NCI-H2107 treated with DMSO at 0.1 percent for 48 hours (cell line): ENCODE results near the gene FNDC3B.

Experiments used
- DNase-seq: peaks from one replicate; lab custom pipeline; 2025; ENCODE audit not compliant: unreplicated experiment; lab: John Stamatoyannopoulos, UW

Gene FNDC3B

DNA sequence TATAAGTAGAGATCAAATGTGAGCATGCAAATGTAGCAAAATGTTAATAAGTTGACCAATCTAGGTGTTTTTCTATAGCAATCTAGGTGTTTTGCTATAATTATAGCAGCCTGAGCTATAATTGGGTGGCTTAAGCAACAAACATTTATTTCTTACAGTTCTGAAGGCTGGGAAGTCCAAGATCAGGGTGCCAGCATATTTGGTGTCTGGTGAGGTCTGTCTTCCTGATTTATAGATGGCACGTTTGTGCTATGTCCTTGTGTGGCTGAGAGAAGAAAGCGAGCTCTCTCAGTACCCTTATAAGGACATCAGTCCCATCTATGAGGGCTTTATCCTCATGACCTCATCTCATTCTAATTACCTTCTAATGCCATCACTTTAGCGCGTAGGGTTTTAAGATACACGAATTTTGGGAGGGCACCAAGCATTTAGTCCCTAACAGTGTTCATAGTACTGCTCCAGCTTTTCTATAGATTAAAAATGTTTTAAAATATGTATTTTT lies 237.8 kb downstream of the FNDC3B start:
- no peak for DNase-seq

DNA sequence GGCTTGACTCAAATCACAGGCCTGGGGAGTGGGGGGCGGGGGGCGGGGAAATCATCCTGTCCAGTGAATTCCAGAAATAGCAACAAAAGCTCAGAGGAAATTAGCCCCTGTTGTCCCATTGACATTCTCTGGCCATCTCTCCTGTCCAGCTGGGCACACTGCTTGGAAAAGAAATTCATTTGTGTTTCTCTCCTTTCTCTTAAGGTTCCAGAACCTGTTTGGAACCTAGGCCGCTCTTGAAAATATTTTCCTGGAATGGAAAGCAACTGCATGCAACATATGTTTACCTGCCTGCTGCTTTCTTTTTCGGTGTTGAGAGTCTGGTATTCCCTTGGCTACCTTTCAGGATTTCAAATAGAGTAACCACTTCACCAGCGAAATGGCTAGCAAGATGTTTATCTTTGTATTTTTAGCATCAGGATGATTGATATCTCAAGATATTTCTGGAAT lies 239.8 kb downstream of the FNDC3B start:
- peak; percentile 32 for DNase-seq

DNA sequence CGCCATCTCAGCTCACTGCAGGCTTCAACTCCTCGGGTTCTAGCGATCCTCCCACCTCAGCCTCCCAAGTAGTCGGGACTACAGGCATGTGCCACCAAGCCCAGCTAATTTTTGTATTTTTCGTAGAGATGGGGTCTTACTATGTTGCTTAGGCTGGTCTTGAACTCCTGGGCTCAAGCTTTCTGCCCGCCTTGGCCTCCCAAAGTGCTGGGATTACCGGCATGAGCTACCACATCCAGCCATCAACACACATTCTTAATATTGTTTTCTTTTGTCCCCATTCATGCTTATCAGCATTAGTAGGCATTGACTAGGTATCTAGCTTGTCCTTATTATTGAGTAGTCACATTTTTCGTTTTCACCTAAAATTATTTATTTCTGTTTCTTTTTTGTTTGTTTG lies 240.6 kb downstream of the FNDC3B start:
- no peak for DNase-seq

DNA sequence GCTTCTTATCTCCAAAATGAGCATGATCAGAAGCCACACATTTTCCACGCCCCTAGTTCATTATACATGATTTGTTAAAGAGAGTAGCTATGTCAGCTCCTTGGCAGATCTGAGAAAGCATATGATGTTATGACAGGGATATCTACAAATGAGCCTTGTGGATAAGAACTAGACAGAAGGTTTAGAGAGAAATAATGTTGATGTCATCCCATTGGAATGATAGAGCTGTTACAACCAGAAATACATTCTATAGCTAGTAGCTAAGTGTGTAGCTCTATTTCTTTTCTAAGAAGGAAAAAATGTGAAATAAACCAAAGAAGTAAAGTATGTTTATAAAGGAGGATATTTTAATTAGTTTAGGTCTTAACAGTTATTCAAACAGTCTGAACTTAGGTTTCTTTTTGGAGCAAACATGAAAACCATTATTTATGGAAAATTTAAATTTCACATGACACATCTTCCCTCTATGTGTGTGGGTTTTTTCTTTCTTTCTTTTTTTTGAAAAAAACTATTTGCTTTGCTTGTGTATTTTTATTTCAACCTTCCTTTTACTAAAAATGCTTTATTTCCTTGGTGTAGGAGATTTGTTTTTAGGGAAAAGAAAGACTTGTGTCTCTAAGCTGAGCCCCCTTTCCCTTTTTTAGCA lies 241.2 kb downstream of the FNDC3B start:
- DNase-seq: no peak

DNA sequence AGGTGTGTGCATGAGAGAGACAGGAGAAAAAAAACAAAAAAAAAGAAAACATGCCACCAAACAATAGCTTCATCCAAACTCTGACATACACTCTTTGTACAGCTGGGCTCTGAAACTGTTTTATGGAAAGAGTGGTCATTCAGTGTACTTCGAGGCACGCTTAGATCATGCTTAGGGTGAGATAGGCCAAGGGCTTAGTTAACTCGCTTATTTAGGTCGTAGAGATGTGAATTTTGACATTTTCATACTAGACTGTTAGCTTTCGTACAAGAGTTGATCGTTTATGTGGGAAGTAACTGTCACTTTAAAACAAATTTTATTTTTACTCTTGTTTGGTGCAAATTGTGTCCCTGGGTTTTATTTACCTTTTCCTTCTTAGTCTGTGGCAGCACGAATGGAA lies 242.5 kb downstream of the FNDC3B start:
- no peak for DNase-seq

DNA sequence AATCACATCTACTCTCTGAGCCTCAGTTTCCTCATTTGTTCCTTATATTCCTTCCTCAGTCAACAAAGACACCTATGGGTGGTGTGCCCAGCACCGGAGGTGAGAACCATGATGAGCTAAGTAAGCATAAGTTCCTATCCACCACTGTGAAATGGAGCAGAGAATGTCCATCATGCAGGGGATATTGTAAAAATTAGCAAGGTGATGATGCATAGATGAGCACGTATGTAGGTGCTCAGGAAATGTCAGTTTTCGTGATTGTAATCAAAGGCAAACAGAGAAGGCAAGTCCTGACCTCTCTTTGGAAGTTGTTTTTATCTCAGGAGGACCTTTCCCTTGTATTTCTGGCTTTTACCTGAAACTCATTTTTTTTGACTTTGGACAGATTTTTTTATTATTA lies 243.5 kb downstream of the FNDC3B start:
- DNase-seq: no peak

DNA sequence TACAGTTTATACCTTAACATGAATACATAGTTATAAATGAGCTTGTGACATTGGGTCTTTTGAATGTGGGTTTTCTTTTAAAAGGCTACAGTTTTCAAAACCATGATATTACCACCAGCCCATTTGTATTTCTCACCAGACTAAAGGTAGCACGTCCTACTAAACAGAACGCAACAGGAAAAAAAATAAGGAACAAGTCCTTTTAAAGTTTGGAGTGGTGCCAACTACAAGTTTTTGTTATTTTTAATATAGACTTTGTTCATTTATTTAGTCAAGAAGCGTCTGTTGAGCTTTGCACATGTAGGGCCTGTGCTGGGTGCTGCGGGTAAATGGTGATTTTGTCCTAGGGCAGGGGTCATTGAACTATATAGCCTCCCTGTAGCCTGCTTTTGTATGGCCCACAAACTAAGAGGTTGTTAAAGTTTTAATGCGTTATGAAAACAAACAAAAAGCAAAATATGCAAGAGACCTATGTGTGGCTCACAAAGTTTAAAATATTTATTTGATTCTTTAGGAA lies 244.5 kb downstream of the FNDC3B start:
- no peak for DNase-seq

DNA sequence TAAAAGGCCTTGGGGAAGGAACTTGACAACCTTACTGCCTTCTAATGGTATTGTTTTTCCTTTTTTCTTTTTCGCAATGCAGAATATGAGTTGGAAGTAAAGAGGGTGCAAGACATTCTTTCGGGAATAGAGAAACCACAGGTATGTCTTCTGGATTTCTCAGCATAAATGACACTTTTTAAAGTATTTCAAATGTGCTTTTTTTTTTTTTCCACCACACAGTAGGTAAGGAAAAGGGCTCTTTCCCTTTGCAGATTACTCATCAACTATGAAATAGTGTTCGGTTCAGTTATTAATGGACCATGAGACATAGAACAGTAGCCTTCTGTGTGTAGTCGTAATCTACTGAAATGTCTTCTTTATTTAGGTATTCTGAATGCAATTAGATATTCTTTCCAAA lies 246.5 kb downstream of the FNDC3B start:
- DNase-seq: no peak

DNA sequence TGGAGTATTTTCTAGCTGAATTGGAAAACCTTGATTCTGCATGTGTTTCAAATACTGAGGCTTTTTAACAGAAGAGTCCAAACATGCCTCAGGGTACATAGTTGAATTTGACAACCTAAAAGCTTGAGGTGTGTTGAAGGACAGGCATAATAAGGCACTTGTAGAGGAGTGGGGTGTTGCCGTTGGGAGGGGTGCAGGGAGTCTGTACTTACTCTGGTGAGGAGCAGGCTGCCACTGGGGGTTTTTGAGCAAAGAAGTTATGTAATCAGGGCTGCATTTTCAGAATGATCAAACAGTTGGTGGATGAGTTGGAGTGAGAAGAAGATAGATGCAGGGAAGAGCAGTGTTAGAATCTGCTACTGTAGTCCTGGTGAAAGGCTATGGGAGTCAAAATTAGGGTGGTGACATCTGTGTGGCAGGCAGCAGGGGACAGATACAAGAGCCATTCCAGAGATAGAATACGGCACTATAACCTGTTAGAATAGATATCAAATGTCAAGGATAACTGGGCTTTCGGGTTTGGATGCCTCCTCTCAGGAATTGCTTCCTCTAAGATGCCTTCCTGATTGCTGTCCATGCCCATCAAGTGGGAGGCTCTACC lies 247.3 kb downstream of the FNDC3B start:
- DNase-seq: no peak

DNA sequence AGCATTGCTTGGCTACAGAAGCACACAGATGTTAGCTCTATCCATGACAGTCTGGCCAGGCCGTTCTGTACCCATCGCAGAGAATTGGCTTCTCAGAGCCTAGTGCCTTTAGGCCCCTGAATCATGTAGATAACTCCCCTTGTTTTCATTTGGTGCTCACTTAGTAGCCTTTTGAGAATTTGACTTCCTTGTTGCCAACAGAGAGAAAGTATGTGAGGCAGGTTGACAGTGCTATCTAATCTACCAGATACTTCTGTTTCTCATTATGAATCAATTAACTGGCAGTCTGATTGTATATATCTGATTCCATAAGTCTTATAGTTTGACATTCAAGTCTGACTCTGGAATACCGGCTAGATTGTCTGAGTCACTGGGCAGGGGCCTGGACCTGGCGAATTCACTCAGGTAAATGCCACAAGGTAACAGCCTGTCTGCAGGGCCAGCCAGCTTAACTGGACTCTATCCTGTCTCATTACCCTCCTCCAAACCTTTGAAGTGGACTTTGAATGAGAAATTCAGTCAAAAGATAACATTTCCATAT lies 248.6 kb downstream of the FNDC3B start:
- no peak for DNase-seq

DNA sequence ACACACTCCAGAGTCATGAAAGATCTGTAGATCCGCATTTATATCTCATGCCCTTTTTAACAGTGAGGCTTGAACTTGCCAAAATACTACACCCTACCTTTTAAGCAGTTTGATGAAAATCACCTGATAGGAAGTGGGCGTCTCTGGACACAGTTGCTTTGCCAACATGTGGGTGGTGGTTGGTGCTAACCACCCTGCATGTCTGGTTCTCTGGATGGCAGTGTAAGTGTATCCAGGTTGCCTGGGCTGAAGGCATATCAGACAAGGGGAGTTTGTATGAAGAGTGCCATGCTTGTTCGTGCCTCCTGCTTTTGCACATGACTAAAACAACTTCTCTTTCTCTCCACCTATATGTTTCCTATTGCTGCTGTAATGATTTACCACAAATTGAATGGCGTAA lies 249.3 kb downstream of the FNDC3B start:
- no peak for DNase-seq

DNA sequence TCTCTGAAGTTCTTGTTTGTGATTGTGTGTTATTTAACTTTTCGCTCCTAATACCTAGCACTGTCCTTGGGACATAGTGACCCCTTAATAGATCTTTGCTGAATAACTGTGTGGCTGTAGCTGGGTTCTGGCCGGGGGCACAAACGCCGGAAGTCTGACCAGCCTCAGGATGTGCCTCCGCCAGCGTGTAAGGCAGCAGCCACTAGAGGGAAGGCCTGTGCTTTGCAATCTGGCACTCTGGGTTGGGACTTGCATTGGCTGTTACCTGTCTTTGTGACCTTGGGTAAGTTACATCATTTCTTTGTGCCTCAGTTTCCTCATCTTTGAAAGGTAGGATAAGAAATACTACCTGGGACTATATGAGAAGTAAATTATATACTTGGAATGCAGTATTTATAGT lies 250.2 kb downstream of the FNDC3B start:
- no peak for DNase-seq

DNA sequence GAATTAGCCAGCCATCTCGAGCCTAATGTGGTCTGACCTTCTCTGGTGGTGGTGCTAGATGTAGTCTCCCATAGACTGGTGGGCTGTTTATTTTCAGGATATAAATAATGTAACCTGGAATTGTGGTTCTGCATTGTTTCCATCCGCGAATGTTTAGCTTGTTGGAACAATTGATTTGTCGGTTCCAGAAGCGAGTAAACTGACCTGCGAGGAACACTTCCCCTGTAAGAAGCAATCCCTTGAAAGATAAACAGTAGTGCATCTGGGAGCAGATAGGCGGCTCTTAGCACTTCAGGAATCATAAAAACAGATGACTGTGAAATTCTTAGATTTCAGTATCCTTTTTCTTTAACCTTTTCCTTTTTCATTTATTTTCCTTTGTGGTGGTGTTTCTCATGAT lies 251.1 kb downstream of the FNDC3B start:
- no peak for DNase-seq

DNA sequence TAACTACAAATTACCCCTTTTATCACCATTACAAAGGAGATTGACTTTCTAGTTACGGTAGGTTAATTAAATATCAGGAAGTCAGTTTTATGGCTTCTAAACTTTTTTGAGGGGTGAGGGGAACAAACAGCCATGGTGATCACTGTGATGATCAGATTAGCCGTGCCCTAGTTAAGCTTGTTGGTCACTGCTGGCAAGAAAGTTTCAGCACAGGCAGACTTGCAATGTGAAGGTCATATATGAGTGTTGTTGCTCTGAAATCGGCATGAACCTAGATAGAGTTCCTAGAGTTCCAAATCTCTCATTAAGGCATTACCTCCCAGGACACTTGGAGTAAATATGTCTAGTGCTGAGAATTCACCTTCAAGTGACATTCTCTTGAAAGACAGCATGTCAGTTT lies 252.3 kb downstream of the FNDC3B start:
- DNase-seq: no peak

DNA sequence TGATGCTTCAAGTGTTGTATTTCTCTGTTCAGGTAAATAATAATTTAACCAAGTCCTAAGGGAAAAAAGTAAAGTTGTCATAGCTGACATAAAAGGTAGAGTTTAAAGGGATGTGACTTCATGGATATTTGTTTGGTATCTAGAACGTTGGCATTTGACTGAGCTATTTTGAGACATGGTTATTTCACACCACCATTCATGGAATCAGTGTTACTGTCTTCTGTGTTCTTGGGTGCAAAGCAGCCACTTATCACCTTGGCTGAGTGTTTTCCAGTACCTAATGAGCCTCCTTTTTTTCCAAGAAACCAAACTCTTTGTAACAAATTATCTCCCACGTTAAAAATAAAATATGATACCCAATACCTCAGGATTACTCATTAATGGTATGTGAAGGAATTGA lies 253.0 kb downstream of the FNDC3B start:
- DNase-seq: no peak

DNA sequence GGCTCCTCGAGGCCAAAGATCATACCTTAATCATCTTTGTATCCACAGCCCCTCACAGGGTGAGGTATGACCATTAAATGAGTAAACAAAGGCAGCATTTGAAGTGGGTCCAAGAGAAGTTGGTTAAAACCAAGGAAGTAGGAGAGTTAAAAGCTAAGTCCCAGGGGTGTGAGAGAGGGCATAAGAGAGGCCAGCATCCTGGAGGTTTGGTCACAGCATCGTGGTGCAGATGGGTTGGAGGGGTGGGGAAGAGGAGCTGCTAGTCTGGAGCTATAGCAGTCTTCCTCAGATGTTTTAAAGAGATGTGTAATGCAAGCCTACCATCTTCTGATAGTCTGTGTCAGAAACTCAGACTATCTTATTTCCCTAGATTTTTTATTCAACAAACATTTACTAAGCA lies 253.7 kb downstream of the FNDC3B start:
- no peak for DNase-seq

DNA sequence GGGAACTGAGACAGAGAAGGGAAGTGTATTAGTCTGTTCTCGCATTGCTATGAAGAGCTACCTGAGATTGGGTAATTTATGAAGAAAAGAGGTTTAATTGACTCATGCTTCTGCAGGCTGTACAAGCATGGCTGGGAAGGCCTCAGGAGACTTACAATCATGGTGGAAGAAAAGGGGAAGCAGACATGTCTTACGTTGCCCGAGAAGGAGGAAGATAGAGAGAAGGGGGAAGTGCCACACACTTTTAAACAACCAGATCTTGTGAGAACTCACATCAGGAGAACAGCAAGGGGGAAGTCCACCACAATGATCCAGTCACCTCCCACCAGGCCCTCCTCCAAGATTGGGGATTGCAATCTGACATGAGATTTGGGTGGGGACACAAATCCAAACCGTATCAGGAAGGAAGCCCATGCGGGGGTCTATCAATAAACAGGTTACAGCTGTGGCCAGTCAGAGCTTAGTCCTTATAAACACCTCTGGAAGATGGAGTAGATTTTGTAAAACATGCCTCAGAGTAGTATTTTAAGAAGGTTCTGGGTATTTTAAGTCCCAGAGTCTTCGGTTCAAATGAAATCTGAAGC lies 254.9 kb downstream of the FNDC3B start:
- no peak for DNase-seq

DNA sequence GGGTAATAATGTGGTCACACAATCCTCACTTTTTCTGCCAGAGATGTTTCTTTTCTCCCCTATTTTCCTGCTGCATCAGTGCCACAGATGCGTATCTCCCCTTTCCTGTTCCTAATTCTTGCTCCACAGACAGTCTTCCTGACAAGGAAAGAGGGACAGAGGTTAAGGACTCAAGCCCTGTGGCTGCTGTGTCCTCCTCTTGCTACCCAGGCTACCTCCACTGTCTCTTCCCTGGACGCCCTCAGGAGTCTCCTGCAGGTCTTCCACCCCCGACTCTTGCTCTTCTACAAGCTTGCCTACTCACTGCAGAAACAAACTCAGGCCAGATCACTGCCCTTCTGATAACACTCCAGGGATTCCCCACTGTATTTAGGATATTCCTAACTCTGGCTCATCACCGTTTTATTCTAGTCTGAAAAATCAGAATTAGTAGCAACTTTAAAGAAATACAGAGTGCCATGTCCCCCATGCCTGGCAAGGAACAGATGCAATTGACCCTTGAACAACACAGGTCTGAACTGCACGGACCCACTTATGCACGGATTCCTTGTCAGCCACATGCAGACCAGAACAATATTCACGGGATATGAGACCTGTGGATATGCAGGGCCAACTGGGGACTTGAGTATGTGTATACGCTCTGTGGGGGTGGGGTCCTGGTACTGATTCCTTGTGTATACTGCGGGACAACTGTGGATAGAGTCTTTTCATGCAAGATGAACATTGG lies 257.0 kb downstream of the FNDC3B start:
- DNase-seq: no peak

DNA sequence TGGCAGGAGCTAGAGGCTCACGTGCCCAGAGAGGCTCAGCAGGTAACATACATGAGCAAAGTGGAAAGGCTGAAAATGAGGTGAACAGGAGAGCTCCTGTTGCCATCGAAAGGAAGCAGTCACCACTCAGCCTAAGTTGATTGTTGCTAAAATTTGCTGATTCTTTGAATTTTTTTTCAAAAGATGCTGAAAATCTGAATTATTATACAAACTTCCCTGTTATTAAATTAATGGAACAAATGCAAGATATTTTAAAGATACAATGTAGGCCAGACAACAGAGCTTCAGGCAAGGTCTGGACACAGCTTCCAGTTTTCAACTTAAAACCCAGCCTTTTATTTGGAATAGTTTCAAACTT lies 257.6 kb downstream of the FNDC3B start:
- DNase-seq: no peak

DNA sequence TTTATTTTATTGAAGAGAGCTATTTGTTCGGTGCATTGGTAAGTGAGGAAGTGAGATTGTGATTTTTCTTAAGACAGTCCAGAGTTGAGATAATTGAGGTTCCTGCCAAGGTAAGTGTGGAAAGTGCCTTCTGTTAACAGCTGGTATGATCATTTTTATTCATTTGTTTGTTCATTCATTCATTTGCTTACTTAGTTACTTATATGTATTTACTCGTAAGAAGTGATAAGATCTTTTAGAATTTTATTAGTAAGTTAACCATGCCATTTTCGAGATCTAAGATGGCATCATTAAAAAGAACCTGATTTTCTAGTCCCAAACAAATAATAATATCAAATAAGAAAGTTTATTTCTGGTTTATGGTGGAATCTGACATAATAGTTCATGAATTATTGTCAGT lies 258.9 kb downstream of the FNDC3B start:
- DNase-seq: no peak

DNA sequence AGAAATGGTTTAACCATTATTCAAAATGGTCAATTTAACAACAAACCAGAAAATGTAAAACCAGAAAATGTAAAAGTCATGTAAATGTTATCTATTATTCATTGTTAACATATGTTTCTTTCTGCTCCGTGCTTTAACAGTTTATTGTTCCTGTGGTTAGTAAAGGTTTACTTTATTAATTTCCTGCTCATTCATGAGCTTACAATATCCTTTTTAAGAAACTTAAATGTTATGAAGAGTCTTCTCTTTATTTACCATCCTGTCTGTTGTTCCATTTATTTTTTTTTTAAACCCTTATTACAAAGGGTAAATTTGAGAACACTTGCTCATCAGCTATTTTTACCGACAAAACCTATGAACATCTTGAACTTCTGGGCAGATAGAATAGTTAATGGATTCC lies 260.8 kb downstream of the FNDC3B start:
- DNase-seq: no peak

DNA sequence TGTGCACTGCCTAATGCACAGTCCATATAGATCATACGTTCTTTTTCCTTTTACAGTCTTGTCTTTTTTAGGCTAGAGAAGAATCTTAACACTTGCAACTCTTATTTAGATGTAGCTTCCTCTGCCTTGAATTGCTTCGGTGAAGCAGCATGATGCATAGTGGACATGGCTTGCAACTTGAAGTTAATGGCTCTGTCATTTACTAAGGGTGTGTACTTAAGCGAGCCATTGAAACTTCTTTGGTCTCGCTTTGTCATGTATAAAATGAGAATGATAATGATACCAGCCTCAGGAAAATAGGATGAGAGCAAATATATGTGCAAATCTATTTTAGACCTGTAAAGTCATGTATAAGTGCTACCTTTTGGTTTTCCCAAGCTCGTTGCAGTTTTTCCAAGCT lies 261.5 kb downstream of the FNDC3B start:
- DNase-seq: no peak
